H9 (cell line): Measurements from ENCODE around the gene RABL3. TPM values are rescaled to one million over a fixed set of nuclear protein-coding genes. Genes with fewer than 3 reads are reported as not detected.

Experiments
- DNase-seq: peaks from one replicate; pipeline ENCODE4 v3.0.0-alpha.2; 2017
- H2AFZ ChIP-seq: one replicate; pipeline ENCODE4 v1.6.1; 2013; ENCODE audit warnings: mild to moderate bottlenecking, low read length, control low read depth, moderate library complexity
- H2AK5ac ChIP-seq: 2 replicates; pipeline ENCODE4 v1.6.1; 2013; ENCODE audit warnings: low read length, control low read depth, mixed read lengths; ENCODE audit not compliant: insufficient read length
- H2BK120ac ChIP-seq: one replicate; pipeline ENCODE4 v1.6.1; 2013; ENCODE audit warnings: low read depth, mild to moderate bottlenecking, low read length, control low read depth, inconsistent platforms; ENCODE audit not compliant: poor library complexity, severe bottlenecking
- H2BK12ac ChIP-seq: 2 replicates; pipeline ENCODE4 v1.6.1; 2013; ENCODE audit warnings: low read length, control low read depth, mixed read lengths, low read depth; ENCODE audit not compliant: insufficient read length
- H2BK15ac ChIP-seq: 2 replicates; pipeline ENCODE4 v1.6.1; 2013; ENCODE audit warnings: low read depth, low read length, control low read depth
- H2BK20ac ChIP-seq: one replicate; pipeline ENCODE4 v1.6.1; 2013; ENCODE audit warnings: low read depth, mild to moderate bottlenecking, low read length, control low read depth, inconsistent platforms; ENCODE audit not compliant: poor library complexity, severe bottlenecking
- H2BK5ac ChIP-seq: 2 replicates; pipeline ENCODE4 v1.6.1; 2013; ENCODE audit warnings: low read length, control low read depth, mixed read lengths; ENCODE audit not compliant: insufficient read length
- H3K14ac ChIP-seq: 2 replicates; pipeline ENCODE4 v1.6.1; 2013; ENCODE audit warnings: low read length, control low read depth; ENCODE audit not compliant: insufficient read depth
- H3K18ac ChIP-seq: 2 replicates; pipeline ENCODE4 v1.6.1; 2013; ENCODE audit warnings: low read depth, mild to moderate bottlenecking, mixed read lengths, low read length, control low read depth; ENCODE audit not compliant: insufficient read length
- H3K23ac ChIP-seq: 2 replicates; pipeline ENCODE4 v1.6.1; 2013; ENCODE audit warnings: low read length, control low read depth, mixed read lengths, low read depth; ENCODE audit not compliant: insufficient read length
- H3K23me2 ChIP-seq: 2 replicates; pipeline ENCODE4 v1.6.1; 2013; ENCODE audit warnings: low read depth, mild to moderate bottlenecking, mixed read lengths, low read length, control low read depth; ENCODE audit not compliant: insufficient read length, poor library complexity, severe bottlenecking
- H3K27ac ChIP-seq: 2 replicates; pipeline ENCODE4 v1.5.1; 2013; ENCODE audit warnings: low read length, control low read depth, mixed read lengths, low read depth; ENCODE audit not compliant: insufficient read length
- H3K27me3 ChIP-seq: 2 replicates; pipeline ENCODE4 v1.6.1; 2013; ENCODE audit warnings: low read length, control low read depth, inconsistent platforms; ENCODE audit not compliant: insufficient read depth
- H3K4ac ChIP-seq: 2 replicates; pipeline ENCODE4 v1.6.1; 2013; ENCODE audit warnings: low read depth, mild to moderate bottlenecking, control low read depth, inconsistent platforms, low read length, moderate library complexity
- H3K4me1 ChIP-seq: 2 replicates; pipeline ENCODE4 v1.6.1; 2013; ENCODE audit warnings: low read length, control low read depth, inconsistent platforms; ENCODE audit not compliant: insufficient read depth
- H3K4me2 ChIP-seq: 2 replicates; pipeline ENCODE4 v1.6.1; 2013; ENCODE audit warnings: low read length, control low read depth, mixed read lengths; ENCODE audit not compliant: insufficient read length, insufficient read depth
- H3K56ac ChIP-seq: 2 replicates; pipeline ENCODE4 v1.6.1; 2013; ENCODE audit warnings: low read depth, mild to moderate bottlenecking, mixed read lengths, low read length, control low read depth; ENCODE audit not compliant: insufficient read length
- H3K79me1 ChIP-seq: 2 replicates; pipeline ENCODE4 v1.6.1; 2013; ENCODE audit warnings: low read depth, mild to moderate bottlenecking, moderate library complexity, low read length, control low read depth, inconsistent platforms; ENCODE audit not compliant: insufficient read depth, poor library complexity, severe bottlenecking
- H3K79me2 ChIP-seq: 2 replicates; pipeline ENCODE4 v1.6.1; 2013; ENCODE audit warnings: low read length, control low read depth, inconsistent platforms; ENCODE audit not compliant: insufficient read depth
- H3K9ac ChIP-seq: 2 replicates; pipeline ENCODE4 v1.6.1; 2013; ENCODE audit warnings: low read length, control low read depth, mixed read lengths; ENCODE audit not compliant: insufficient read length; ENCODE audit errors: extremely low read depth
- H3K9me3 ChIP-seq: one replicate; pipeline ENCODE4 v1.6.1; 2013; ENCODE audit warnings: low read depth, low read length, inconsistent platforms; ENCODE audit not compliant: control insufficient read depth
- H3T11ph ChIP-seq: one replicate; pipeline ENCODE4 v1.6.1; 2013; ENCODE audit warnings: mild to moderate bottlenecking, low read length, control low read depth, inconsistent platforms
- H4K20me1 ChIP-seq: one replicate; pipeline ENCODE4 v1.6.1; 2013; ENCODE audit not compliant: control insufficient read depth, insufficient read length, insufficient read depth
- H4K5ac ChIP-seq: 2 replicates; pipeline ENCODE4 v1.6.1; 2013; ENCODE audit warnings: low read depth, mild to moderate bottlenecking, mixed read lengths, low read length, control low read depth; ENCODE audit not compliant: insufficient read length
- H4K8ac ChIP-seq: replicated peaks from 2 replicates; pipeline ENCODE4 v1.6.1; 2013; ENCODE audit warnings: low read length, control low read depth, mixed read lengths, low read depth; ENCODE audit not compliant: insufficient read length
- H4K91ac ChIP-seq: 2 replicates; pipeline ENCODE4 v1.6.1; 2013; ENCODE audit warnings: low read depth, mild to moderate bottlenecking, moderate library complexity, mixed read lengths, low read length, control low read depth; ENCODE audit not compliant: insufficient read length
- H3K27ac Mint-ChIP-seq, 3 experiments: 2 replicates in 2 of 3; 3 replicates in 1 of 3; pipeline ENCODE4 v1.8.0; 2020 to 2021; ENCODE audit warnings: mixed read lengths in 3 of 3, mild to moderate bottlenecking in 1 of 3, moderate library complexity in 1 of 3
- H3K27me3 Mint-ChIP-seq: 2 replicates; pipeline ENCODE4 v1.8.0; 2021; ENCODE audit warnings: low read depth, mild to moderate bottlenecking, moderate library complexity, mixed read lengths
- H3K36me3 Mint-ChIP-seq, 3 experiments: 2 replicates in 2 of 3; 3 replicates in 1 of 3; pipeline ENCODE4 v1.8.0; 2020 to 2021; ENCODE audit warnings: low read depth in 3 of 3, mixed read lengths in 3 of 3; ENCODE audit not compliant: insufficient read depth in 1 of 3
- H3K4me1 Mint-ChIP-seq, 2 experiments: 2 replicates each; pipeline ENCODE4 v1.8.0; 2020; ENCODE audit warnings: mixed read lengths in 2 of 2
- H3K4me3 Mint-ChIP-seq, 2 experiments: 2 replicates in 1 of 2; 3 replicates in 1 of 2; pipeline ENCODE4 v1.8.0; 2020 to 2021; ENCODE audit warnings: mild to moderate bottlenecking in 2 of 2, mixed read lengths in 2 of 2, moderate library complexity in 1 of 2
- H3K9me3 Mint-ChIP-seq, 2 experiments: 2 replicates in 1 of 2; 3 replicates in 1 of 2; pipeline ENCODE4 v1.8.0; 2020; ENCODE audit warnings: mild to moderate bottlenecking in 2 of 2, mixed read lengths in 2 of 2, moderate library complexity in 1 of 2
- WGBS: extraction: QIAGEN DNeasy Blood & Tissue Kit; methylation state at CpG from one replicate; pipeline ENCODE4 v1.1.7; 2013; ENCODE audit warnings: missing lambda C conversion rate, low lambda C conversion rate, mixed read lengths; ENCODE audit not compliant: insufficient read length; ENCODE audit errors: extremely low coverage; 5-methylcytosine and 5-hydroxymethylcytosine counted together
- total RNA-seq: library from RNA; stranded (reverse); gene quantifications from 2 replicates; pipeline ENCODE4 v1.2.1, GENCODE V29; 2021
- TF ChIP-seq, protein P1 (sequence below): fragments of 200-600 bp; sonication (generic); conservative IDR thresholded peaks from 3 replicates; pipeline ENCODE4 v1.8.0; 2021; ENCODE audit warnings: antibody characterized with exemption, mild to moderate bottlenecking

RABL3 gene
- total RNA-seq, 1 experiment from 2014 or later: 26.7 TPM

DNA sequence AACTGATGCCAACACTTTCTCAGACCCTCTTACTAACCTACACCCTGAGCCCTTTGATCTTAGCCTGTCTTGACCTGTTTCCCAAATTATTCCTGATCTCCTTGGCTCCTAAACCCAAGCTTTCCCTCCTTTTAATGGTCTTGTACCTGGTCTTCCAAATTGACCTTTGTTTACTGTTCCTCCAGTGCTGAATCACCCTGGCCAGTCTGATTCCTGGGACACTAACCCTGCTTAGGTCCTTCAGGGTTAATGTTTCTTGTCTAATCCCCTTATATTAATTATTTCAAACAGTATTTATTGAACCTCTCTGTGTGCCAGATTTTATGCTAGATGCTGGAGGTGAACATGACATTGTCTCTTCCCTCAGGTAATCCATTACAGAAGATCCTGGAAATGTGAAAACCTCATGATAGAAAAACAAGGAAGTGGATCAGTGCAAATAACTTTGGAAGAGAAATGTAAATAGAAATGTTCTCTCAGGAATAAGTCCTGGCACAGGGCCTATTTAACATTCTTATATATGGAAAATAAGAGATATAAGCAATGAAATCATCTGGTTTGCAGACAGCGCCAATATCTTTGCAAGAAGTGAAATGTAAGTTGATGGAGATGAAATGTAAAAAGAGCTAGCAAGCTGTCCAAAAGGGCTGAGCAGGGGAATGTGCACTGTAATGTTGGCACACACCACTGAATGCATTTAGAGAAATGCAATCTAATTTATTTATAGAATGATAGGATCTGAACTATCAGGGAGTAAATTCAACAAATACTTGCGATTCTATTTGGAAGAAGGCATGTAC lies 81.0 kb downstream of the RABL3 start:
- peaks cover 11% of the 10 kb centered on the region for H3K9me3 ChIP-seq
- H2BK12ac ChIP-seq: no peak overlapping the region
- Mint-ChIP-seq H3K9me3 (peaks cover 18 to 24% of the 10 kb centered on the region in 2 experiments), H3K4me1 (peaks cover 4 to 6% of the 10 kb centered on the region in 2 experiments; a peak in 1 of 4 replicates), H3K27me3 (no peaks in the 10 kb centered on the region), H3K4me3 (no peak overlapping the region), H3K36me3 (peaks cover 12 to 19% (median 13%) of the 10 kb centered on the region in 3 experiments), H3K27ac (peak overlapping the region in 1 of 3 experiments; percentile 30; a peak in 1 of 7 replicates)
- H3K79me1 ChIP-seq: no peaks in the 10 kb centered on the region
- no peak overlapping the region for H3K18ac ChIP-seq
- H4K20me1 ChIP-seq: no peaks in the 10 kb centered on the region
- H3K56ac ChIP-seq: no peak overlapping the region
- no peak overlapping the region for H3K23ac ChIP-seq
- no peak overlapping the region for H3K4me2 ChIP-seq
- no peak overlapping the region for H3K27ac ChIP-seq
- H4K91ac ChIP-seq: no peak overlapping the region
- no peaks in the 10 kb centered on the region for H3K79me2 ChIP-seq
- WGBS: no CpG with 5 or more reads among the region's 2 CpGs
- H3K14ac ChIP-seq: no peak overlapping the region
- no peak overlapping the region for H2BK5ac ChIP-seq
- no peaks in the 10 kb centered on the region for H3K27me3 ChIP-seq
- H2BK15ac ChIP-seq: no peak overlapping the region
- no peaks in the 10 kb centered on the region for H3K23me2 ChIP-seq
- H2BK120ac ChIP-seq: no peak overlapping the region
- no peak overlapping the region for H2AFZ ChIP-seq
- H3K9ac ChIP-seq: no peak overlapping the region
- no peak overlapping the region for H2BK20ac ChIP-seq
- H4K8ac ChIP-seq: no peak overlapping the region
- H4K5ac ChIP-seq: no peak overlapping the region
- TF ChIP-seq, protein P1, sequence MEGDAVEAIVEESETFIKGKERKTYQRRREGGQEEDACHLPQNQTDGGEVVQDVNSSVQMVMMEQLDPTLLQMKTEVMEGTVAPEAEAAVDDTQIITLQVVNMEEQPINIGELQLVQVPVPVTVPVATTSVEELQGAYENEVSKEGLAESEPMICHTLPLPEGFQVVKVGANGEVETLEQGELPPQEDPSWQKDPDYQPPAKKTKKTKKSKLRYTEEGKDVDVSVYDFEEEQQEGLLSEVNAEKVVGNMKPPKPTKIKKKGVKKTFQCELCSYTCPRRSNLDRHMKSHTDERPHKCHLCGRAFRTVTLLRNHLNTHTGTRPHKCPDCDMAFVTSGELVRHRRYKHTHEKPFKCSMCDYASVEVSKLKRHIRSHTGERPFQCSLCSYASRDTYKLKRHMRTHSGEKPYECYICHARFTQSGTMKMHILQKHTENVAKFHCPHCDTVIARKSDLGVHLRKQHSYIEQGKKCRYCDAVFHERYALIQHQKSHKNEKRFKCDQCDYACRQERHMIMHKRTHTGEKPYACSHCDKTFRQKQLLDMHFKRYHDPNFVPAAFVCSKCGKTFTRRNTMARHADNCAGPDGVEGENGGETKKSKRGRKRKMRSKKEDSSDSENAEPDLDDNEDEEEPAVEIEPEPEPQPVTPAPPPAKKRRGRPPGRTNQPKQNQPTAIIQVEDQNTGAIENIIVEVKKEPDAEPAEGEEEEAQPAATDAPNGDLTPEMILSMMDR: no peak
- no peak overlapping the region for H2AK5ac ChIP-seq
- DNase-seq: no peak
- no peaks in the 10 kb centered on the region for H3K4me1 ChIP-seq
- no peak overlapping the region for H3T11ph ChIP-seq
- no peak overlapping the region for H3K4ac ChIP-seq
